Astrocyte (in vitro differentiated cells and primary cell): Measurements from ENCODE around the gene MYO15B. TPM values are rescaled to one million over a fixed set of nuclear protein-coding genes. Genes with fewer than 3 reads are reported as not detected.

Experiments used
- DNase-seq: peaks from one replicate; pipeline ENCODE4 v3.0.0-alpha.2; 2010; ENCODE audit warnings: low read depth
- FAIRE-seq: peaks from 2 replicates; lab custom pipeline; 2011; peaks lifted over from hg19 to GRCh38; lab: Jason Lieb, UNC
- H2AFZ ChIP-seq: 2 replicates; pipeline ENCODE4 v1.6.0; 2012; ENCODE audit warnings: low read depth, low read length, inconsistent platforms
- H3K27ac ChIP-seq: 2 replicates; pipeline ENCODE4 v1.5.1; 2011; ENCODE audit warnings: low read depth, low read length, inconsistent platforms
- H3K27me3 ChIP-seq: 2 replicates; pipeline ENCODE4 v1.6.0; 2011; ENCODE audit warnings: low read length, inconsistent platforms; ENCODE audit not compliant: insufficient read depth
- H3K36me3 ChIP-seq: 2 replicates; pipeline ENCODE4 v1.5.1; 2011; ENCODE audit warnings: low read length, inconsistent platforms; ENCODE audit not compliant: insufficient read depth
- H3K4me1 ChIP-seq: 2 replicates; pipeline ENCODE4 v1.5.1; 2011; ENCODE audit warnings: low read length, inconsistent platforms; ENCODE audit not compliant: insufficient read depth
- H3K4me2 ChIP-seq: 2 replicates; pipeline ENCODE4 v1.6.0; 2012; ENCODE audit warnings: low read length, inconsistent platforms
- H3K4me3 ChIP-seq: 2 replicates; pipeline ENCODE4 v1.5.1; 2011; ENCODE audit warnings: low read depth, mild to moderate bottlenecking, low read length, inconsistent platforms; ENCODE audit not compliant: insufficient read depth
- H3K79me2 ChIP-seq: 2 replicates; pipeline ENCODE4 v1.6.0; 2012; ENCODE audit warnings: mild to moderate bottlenecking, low read length, inconsistent platforms; ENCODE audit not compliant: insufficient read depth
- H3K9ac ChIP-seq: 2 replicates; pipeline ENCODE4 v1.6.0; 2012; ENCODE audit warnings: mild to moderate bottlenecking, low read length, inconsistent platforms
- H3K9me3 ChIP-seq: 2 replicates; pipeline ENCODE4 v1.5.1; 2012; ENCODE audit warnings: low read depth, mild to moderate bottlenecking, low read length, inconsistent platforms; ENCODE audit not compliant: insufficient read depth
- H4K20me1 ChIP-seq: 2 replicates; pipeline ENCODE4 v1.6.0; 2012; ENCODE audit warnings: low read length, inconsistent platforms; ENCODE audit not compliant: insufficient read depth
- H3K27ac Mint-ChIP-seq: one replicate; pipeline ENCODE4 v1.8.0; 2021; ENCODE audit warnings: mild to moderate bottlenecking, mixed read lengths; ENCODE audit not compliant: unreplicated experiment
- H3K27me3 Mint-ChIP-seq: one replicate; pipeline ENCODE4 v1.8.0; 2021; ENCODE audit warnings: low read depth, mixed read lengths; ENCODE audit not compliant: unreplicated experiment
- H3K36me3 Mint-ChIP-seq: one replicate; pipeline ENCODE4 v1.8.0; 2021; ENCODE audit warnings: low read depth, mixed read lengths; ENCODE audit not compliant: unreplicated experiment
- H3K4me1 Mint-ChIP-seq: one replicate; pipeline ENCODE4 v1.8.0; 2021; ENCODE audit warnings: low read depth, mixed read lengths; ENCODE audit not compliant: unreplicated experiment
- H3K4me3 Mint-ChIP-seq: one replicate; pipeline ENCODE4 v1.8.0; 2021; ENCODE audit warnings: mild to moderate bottlenecking, moderate library complexity, mixed read lengths; ENCODE audit not compliant: unreplicated experiment
- H3K9me3 Mint-ChIP-seq: one replicate; pipeline ENCODE4 v1.8.0; 2021; ENCODE audit warnings: mild to moderate bottlenecking, mixed read lengths; ENCODE audit not compliant: unreplicated experiment
- EZH2 ChIP-seq: IDR thresholded peaks from 2 replicates; pipeline ENCODE4 v1.6.1; 2012; ENCODE audit warnings: mild to moderate bottlenecking, low read length, inconsistent platforms; ENCODE audit not compliant: insufficient read depth
- total RNA-seq: library from RNA; stranded (reverse); gene quantifications from 2 replicates; pipeline ENCODE4 v1.2.1, GENCODE V29; 2021
- TF ChIP-seq, protein P1 (sequence below): IDR thresholded peaks from 2 replicates; pipeline ENCODE4 v1.5.1; 2011; ENCODE audit warnings: low read depth, mild to moderate bottlenecking, inconsistent platforms, low read length, moderate library complexity; ENCODE audit not compliant: insufficient read depth

Gene MYO15B
- total RNA-seq, 1 donor from 2014 or later = 3.5 TPM

DNA sequence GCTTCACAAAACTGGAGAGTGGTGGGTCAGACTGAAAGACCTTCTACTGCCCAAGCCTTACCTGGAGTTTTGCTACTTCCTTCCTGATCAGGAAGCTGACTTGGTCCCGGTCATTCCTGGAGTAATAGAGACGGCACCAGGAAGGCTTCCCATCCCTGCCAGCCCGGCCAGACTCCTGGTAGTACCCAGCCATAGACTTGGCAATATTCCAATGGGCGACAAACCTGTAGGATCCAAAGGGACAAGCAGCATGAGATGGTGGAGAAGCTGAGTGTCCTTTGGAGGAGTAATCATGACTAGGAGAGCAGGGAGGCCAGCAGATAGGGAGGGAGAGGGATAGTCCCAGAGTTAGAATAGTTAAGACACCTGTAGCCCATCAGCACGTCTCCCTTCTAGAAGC lies 70.6 kb downstream of the MYO15B start:
- no peaks in the 10 kb centered on the region for H3K9me3 Mint-ChIP-seq
- Histone ChIP-seq H3K9ac (no peak overlapping the region), H3K27ac (no peak overlapping the region), H3K4me2 (no peak overlapping the region), H3K79me2 (no peaks in the 10 kb centered on the region), H3K4me1 (no peaks in the 10 kb centered on the region), H3K27me3 (no peaks in the 10 kb centered on the region), H3K36me3 (peaks cover 8% of the 10 kb centered on the region), H3K9me3 (no peaks in the 10 kb centered on the region), H4K20me1 (no peaks in the 10 kb centered on the region), H3K4me3 (no peak overlapping the region), H2AFZ (no peak overlapping the region)
- H3K27me3 Mint-ChIP-seq = no peaks in the 10 kb centered on the region
- H3K27ac Mint-ChIP-seq = no peak overlapping the region
- H3K4me1 Mint-ChIP-seq = no peaks in the 10 kb centered on the region
- no peak for TF ChIP-seq EZH2
- TF ChIP-seq, protein P1, sequence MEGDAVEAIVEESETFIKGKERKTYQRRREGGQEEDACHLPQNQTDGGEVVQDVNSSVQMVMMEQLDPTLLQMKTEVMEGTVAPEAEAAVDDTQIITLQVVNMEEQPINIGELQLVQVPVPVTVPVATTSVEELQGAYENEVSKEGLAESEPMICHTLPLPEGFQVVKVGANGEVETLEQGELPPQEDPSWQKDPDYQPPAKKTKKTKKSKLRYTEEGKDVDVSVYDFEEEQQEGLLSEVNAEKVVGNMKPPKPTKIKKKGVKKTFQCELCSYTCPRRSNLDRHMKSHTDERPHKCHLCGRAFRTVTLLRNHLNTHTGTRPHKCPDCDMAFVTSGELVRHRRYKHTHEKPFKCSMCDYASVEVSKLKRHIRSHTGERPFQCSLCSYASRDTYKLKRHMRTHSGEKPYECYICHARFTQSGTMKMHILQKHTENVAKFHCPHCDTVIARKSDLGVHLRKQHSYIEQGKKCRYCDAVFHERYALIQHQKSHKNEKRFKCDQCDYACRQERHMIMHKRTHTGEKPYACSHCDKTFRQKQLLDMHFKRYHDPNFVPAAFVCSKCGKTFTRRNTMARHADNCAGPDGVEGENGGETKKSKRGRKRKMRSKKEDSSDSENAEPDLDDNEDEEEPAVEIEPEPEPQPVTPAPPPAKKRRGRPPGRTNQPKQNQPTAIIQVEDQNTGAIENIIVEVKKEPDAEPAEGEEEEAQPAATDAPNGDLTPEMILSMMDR = no peak
- H3K4me3 Mint-ChIP-seq = no peak overlapping the region
- DNase-seq (no peak), FAIRE-seq (no peak)
- H3K36me3 Mint-ChIP-seq = peaks cover 2% of the 10 kb centered on the region

DNA sequence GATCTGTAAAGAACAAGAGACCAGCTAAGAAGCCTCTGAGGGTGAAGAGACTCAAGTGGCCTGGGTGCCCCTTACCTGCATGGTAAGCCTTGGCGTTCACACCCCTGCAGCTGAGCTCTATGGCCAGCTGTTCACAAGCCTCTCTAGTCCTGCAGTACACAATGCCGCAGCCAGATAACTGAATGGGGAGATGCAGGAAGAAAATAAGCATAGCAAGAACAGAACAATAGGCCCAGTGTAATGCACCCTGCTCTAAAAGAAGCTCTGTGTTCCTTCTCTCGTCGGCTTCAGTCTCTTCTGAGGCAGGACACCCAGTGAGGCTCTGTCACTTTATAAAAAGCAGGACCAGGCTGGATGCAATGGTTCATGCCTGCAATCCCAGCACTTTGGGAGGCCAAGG lies 73.9 kb downstream of the MYO15B start:
- Histone ChIP-seq H3K27ac (no peak overlapping the region), H3K4me3 (no peak overlapping the region), H2AFZ (no peak overlapping the region), H3K9me3 (no peaks in the 10 kb centered on the region), H3K79me2 (peaks cover 10% of the 10 kb centered on the region), H3K4me2 (no peak overlapping the region), H3K27me3 (no peaks in the 10 kb centered on the region), H4K20me1 (no peaks in the 10 kb centered on the region), H3K36me3 (peaks cover 8% of the 10 kb centered on the region), H3K4me1 (peaks cover 9% of the 10 kb centered on the region), H3K9ac (no peak overlapping the region)
- H3K4me1 Mint-ChIP-seq = peaks cover 7% of the 10 kb centered on the region
- TF ChIP-seq, protein P1 = no peak
- TF ChIP-seq EZH2 = no peak
- FAIRE-seq (no peak), DNase-seq (no peak)
- H3K4me3 Mint-ChIP-seq = no peak overlapping the region
- no peaks in the 10 kb centered on the region for H3K27me3 Mint-ChIP-seq
- no peak overlapping the region for H3K27ac Mint-ChIP-seq
- H3K9me3 Mint-ChIP-seq = no peaks in the 10 kb centered on the region
- H3K36me3 Mint-ChIP-seq = peaks cover 5% of the 10 kb centered on the region

DNA sequence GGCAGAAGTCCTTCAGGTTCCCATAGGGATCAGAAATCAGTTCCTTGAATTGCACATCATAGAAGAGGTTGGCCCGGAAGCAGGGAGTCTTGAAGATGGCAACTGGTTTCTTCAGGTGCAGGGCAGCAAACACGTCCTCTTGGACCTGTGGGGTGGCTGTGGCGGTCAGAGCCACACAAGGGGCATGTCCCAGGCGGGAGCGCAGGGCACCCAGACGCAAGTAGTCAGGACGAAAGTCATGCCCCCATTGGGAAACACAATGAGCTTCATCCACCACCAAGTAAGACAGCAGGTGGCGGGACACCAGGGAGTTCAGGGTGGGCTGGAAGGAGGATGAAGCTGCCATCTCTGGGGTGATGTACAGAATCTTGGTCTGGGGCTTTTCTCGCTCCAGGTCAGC lies 74.9 kb downstream of the MYO15B start:
- FAIRE-seq (no peak), DNase-seq (no peak)
- Histone ChIP-seq H4K20me1 (no peaks in the 10 kb centered on the region), H3K4me2 (no peak overlapping the region), H3K9me3 (no peaks in the 10 kb centered on the region), H2AFZ (no peak overlapping the region), H3K36me3 (peaks cover 8% of the 10 kb centered on the region), H3K4me1 (peaks cover 10% of the 10 kb centered on the region), H3K27me3 (no peaks in the 10 kb centered on the region), H3K27ac (no peak overlapping the region), H3K9ac (no peak overlapping the region), H3K79me2 (peaks cover 20% of the 10 kb centered on the region), H3K4me3 (no peak overlapping the region)
- Mint-ChIP-seq H3K27ac (no peak overlapping the region), H3K4me3 (no peak overlapping the region), H3K9me3 (no peaks in the 10 kb centered on the region), H3K27me3 (no peaks in the 10 kb centered on the region), H3K4me1 (peaks cover 7% of the 10 kb centered on the region), H3K36me3 (peaks cover 2% of the 10 kb centered on the region)
- TF ChIP-seq EZH2 = no peak
- TF ChIP-seq, protein P1 = no peak
